HG02759 (cell line): ENCODE results near the gene PACRG.

Experiments used
- ATAC-seq: cut with Tn5 transposase; IDR thresholded peaks from one replicate; pipeline ENCODE4 v1.9.1; 2021; ENCODE audit warnings: mild to moderate bottlenecking, moderate library complexity; ENCODE audit not compliant: unreplicated experiment

PACRG gene

DNA sequence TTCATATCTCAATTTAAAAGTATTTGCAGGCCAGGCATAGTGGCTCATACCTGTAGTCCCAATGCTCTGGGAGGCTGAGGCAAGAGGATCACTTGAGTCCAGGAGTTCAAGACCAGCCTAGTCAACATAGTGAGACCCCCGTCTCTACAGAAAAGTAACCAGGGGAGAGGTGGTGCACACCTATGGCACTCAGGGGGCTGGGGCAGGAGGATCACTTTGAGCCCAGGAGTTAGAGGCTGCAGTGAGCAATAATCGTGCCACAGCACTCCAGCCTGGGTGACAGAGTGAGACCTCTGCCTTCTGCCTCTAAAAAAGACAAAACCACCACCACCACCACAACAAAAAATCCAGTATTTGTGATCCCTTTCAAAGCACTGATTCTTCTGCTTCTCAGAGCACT is 501.3 kb downstream of the PACRG start:
- no peak for ATAC-seq

DNA sequence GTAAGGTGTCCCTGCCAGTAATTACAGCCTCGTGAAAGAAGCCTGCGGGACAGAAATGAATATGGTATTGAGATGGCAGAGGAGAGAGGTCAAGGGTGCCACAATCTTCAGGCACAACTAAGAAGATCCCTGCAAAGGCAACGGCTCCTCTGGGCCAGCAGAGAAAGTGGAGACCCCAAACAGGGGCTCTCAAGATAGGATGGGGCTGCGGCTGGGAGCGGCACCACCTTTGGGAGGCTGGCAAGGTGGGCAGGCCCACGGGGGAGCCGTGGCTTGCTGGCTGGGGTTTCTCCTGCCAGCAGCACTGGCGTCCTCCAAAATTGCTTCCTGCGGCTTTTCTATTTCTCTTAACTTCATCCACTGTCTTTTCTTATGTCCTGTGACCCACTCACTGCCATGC is 503.1 kb downstream of the PACRG start:
- no peak for ATAC-seq

DNA sequence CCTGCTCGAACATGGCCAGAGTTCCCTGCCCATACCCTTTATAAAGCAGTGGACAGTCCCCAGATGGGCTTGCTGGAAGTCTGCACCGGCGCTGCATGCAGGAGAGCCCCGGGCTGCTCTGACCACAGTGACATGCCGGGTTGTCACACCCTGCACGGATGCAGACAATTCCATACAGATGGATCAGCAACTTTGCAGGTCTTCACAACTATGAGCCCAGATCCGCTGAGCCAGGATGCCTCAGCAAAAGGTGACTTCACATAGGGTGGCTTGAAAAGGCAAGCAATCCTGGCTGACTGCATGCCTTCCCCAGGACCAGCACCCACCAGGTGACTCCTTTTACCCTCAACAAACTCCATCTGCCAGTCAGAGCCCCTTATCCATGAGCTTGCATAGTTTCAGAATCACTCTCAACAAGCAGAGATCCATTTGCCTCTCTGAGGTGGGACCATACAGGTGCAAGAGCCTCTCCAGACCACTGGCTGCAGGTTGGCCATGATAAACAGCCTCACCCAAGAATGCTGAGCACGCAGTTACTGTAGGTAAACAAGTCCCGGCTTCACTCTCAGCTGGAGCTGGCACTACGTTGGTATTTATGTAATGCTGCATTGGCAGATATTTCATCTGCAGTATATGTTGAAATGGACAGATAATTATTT is 503.7 kb downstream of the PACRG start:
- no peak for ATAC-seq

DNA sequence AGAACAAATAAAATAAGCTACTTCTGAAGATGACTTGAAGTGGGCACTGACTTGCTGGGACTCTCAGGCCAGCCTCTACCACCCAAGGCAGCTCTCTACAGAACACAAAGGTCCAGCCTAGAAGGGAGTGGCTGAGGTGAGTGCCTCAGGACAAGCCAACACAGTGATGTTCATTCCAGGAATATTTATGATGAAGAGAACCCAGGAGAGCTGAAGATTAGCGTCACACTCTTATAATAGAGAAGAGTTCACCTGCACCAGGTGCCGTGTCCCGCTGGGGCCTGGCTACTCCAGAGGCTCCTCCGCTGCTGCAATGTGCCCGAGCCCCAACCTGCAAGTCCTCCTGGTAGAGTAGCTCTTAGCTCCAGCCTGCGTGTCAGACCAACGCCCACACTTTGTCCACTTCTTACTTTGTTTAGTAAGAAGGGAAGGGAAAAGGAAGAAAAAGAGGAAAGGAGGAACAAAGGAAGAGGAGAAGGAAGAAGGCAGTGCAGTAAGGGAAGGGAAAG is 504.3 kb downstream of the PACRG start:
- no peak for ATAC-seq

DNA sequence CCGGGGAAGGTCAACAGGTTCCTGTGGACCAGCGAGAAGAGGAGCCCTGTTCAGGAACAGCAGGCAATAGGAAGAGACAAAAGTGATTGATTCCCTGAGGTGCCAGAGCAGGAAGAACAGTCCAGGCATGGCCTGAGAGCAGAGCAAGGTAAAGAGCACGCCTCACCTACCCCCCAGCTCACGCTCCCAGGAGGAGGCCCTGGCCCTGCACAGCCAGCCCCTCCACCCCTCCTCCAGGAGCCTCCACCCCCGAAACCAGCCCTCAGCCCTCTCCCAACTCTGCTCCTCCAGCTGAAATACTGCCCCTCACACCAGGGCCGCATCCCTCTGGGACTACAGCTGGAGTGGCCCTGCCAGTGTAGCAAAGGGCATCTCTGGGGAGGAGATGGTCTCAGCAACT is 504.9 kb downstream of the PACRG start:
- ATAC-seq, result no peak

DNA sequence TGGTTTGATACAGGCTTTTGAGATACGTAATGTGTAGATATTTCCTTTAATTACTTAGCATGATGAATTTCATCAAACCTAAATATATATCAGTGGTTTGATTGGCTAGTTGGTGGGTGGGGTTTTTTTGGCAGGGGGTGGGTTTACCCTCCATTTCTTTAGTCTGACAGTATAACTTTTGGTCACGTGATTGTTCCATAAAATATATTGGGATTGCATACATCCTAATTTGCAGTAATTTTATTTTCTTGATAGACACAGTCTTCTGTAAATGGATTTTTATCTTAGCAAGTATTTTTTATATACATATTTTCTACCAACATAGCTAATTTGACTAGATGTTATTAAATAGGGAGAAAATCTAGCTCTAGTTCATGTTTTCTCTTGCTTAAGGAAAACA is 509.3 kb downstream of the PACRG start:
- no peak for ATAC-seq

DNA sequence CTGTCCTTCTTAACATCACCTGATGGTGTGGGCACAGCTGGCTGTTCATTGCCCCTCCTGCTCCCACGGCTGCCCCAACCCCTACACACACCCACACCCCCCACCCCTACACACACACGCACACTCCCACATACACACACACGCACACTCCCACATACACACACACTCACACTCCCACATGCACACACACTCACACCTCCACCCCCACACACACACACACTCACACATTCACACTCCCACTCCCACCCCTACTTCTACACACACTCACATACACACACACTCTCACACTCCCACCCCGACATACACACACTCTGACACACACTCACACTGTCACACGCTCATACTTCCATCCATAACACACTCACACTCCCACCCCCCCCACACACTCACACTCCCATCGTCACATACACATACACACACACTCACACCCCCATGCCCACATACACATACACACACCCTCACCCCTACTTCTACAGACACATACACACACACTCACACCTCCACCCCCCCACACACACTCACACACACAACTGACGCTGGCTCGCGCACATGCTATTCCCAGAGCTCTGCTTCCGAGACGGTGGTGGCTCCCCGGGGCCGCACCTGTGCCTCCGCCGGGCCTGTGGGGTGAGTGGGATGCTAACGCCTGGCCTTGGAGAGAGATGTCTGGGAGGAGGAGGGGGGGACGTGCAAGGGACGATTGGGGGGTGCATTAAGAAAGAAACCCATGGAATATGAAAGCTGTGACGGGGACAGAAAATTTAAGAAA is 512.0 kb downstream of the PACRG start:
- ATAC-seq, result no peak

DNA sequence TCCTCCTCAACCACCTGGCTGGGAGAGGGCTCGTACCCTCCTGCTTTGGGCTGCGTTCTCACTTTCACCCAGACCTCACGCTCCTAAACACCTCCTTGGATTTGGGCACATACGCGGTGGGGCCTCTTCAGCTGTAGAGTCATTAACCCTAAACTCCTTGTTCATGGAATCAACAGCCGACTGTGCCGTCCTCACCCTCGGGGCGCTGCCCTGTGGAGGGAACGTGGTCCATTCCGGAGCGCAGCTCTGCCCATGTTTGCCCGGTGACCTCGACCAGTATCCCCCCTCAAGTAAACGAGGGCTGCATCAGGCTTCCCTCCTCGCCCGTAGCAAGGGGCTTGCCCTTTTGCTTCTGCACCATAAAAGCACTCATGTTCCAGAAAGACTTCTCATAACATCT is 512.8 kb downstream of the PACRG start:
- ATAC-seq, result no peak

DNA sequence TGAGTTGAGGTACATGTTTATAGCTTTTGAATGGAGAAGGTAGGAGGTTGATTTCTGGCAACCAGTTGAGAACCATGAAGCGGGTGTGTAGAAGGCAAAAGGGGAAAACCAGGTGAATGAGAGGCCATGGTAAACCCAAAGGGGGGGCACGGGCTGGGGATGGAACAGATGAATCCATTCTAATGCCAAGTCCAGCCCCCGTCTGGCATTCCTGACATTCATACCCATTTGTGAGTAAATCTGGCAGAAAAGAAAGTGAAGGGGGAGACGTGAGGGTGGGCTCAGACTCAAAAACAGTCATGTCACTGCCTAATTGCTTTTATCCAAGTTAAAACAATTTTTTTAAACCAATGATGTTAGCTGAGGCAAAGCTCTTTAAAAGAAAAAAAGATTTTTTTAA is 513.9 kb downstream of the PACRG start:
- ATAC-seq, result no peak

DNA sequence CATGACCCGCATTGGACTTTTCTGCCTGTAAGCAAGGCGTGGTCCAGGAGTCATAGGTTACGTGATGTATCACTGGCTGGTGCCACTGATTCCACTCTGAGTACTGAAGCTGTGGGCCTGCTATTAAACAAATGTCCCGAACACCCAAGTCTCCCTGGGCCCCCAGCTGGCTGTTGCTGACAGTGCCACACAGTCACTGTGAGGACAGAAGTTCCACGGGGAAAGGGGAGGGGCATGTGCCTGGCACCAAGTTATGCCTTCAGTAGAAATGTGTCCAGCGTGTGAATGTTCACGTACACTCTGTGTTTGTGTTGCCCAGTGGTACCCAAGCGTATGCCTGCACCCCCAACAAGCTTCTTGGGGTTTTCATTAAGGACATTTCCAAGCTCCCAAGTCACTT is 515.3 kb downstream of the PACRG start:
- no peak for ATAC-seq

DNA sequence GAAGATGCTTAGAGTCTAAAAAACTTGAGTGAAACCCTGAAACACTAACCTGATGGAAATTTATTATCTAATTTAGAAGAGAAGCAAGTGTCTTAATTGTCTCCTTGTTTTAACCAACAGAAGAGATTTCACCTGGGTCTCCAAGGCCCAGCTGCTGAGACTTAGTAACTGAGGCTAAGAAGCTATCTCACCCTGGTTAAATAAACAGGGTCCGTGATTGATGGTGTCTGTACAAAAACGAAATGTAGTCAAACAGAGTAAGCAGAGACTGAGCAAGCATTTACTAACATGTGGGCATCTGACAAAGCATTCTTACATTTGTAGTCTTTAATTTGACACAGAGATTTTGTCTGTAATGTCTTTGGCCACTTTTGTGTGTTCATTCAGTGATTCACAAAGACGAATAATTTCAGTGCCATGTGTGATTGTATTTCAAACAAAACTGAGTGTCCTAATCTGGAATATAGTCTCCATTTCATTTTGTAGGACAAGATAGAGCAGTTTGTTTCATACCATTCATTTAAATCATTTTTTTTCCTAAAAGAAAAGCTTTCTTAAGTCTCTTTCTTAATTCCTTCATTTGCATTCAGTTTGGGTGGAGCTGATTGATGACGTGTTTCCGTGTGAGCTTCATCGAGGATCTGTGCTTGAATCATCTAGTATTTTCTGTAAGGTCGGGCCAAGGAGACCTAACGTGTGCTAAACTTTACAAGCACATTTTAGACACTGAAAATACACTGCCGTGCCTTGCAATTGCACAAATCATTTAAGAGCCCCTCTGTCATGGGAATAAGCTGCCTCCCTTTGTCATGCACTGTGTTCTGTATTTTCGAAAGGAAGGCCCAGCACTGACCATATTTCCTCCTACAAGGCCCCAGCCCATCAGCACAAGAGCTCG is 516.2 kb downstream of the PACRG start:
- ATAC-seq, result no peak

DNA sequence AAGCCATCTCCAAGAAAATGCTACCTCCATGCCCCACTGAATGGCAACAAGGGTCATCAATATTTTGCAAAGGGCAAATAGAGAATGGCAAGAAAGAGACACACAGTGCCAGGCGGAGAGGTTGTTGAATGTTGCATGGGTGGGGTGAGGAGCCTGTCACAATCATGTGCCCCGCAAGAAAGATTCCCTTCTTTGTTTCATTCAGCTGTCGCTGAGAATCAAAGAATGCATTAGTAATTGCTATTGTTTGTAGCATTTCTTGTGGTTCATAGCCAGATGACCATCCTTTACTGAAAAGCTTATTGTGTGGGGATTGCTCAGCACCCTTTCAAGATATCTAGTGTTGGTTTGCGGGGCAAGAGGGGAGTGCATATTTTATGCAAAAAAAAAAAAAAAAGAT is 520.3 kb downstream of the PACRG start:
- ATAC-seq, result no peak

DNA sequence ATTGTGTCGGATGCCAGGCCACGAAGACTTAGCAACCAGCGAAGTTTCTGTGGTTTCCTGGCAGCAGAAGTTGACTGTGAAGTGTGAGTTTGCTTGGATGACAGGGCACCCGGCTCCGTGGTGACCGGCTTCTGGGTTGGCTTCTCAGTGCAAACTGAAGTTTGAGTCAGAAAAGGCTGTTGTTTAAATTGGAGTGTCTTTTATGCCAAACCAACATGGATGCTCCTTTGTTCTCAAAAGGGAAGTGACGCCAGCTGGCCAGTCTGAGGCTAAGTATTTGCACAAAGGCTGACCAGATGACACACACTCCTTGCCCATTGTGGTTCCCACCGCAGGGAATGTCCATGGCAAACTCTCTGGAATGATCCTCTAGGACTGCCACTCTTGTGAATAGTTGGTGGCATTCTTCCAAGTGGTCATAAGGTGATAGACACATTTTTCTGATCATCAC is 521.9 kb downstream of the PACRG start:
- ATAC-seq, result no peak

DNA sequence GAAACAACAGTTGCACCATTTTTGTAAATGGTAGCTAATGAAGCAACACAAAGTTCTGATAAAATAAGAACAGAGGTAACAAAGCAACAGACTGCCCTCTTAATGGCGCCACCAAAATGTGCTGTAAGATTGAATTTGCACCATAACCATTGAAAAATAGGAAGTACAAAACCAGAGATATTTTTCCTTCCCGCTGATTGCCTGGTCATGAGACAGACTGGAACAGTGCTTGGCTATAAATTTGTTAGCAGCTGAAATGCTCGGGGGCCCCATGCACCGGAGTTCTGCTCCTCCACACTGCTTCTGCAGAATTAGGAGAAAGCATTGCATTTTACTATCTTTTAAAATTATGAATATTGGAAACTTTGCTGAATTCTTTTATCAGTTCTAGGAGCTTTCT is 522.3 kb downstream of the PACRG start:
- ATAC-seq, result no peak

DNA sequence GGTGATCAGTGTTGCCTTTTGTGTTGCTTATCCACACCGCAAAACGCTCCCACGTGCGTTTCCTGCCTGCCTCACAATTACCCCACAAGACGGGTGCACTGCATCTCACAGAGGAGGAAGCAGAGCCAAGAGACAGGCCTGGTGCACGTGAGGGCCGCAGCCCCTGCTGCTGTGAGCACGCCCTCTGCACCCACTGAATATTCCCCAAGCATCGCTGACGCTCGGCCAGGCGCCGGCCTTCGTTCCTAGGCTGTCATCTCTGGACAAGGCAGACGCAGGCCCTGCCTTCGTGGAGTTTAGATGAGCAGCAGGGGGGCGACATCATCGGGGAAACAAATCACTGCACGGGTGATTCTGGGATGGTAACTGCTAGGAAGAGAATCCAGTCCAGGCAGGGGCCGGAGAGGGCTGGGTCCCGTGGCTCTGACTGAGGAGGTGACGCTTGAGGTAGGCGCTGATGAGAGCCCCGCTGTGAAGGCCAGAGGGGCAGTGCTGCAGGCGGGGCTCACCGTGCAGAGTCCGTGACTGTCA is 524.4 kb downstream of the PACRG start:
- ATAC-seq, result no peak

DNA sequence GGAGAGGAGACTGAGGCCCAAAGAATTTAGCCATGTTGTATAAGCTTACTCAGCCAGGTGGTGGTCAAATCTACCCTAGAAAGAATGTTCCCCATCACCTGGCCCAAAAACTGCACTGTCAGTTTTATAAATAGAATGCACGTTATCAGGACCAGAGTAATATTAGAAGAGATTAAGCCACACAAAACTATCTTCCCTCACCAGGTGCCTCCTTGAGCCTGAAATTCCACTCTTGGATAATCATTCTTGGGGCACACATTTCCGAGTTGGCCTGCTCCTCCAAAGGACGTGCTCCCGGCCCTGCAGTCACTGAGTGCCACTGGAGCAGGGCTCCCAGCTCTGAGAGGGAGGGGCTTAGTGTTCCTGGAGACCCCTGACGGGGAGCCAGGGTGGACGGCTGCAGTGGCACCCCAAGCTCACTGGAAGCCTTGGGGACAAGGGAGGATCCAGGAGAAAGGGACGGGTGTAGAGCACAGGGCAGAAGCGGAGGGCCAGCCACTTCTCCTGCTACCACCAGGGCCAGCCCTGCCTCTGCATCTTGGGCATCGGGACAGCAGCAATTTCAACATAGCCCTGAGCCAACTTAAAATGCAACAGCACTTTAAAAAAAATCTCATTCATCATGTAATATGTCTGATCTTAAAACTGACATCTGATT is 525.9 kb downstream of the PACRG start:
- no peak for ATAC-seq

DNA sequence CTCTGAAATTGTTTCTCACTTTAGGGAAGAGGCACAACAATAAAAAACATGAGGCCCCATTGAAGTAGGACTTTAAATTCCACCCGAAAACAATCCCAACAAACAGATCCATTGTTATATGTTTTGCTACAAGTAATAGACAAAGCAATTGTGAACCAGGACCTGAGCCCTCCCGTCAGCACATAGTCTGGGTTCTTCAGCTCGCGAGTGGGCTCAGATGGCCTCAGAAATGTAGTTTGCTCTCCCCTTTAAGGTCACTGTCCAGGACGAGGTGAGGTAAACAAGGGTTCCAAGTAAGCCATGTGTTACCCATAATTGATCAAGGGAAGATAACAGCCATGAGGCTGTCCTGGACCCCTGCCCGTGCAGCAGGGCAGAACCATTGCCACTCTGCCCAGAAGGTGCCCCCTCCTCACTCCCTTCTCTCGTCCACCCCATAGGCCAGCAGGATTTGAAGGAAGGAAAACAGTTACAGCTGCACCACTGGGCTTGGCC is 526.6 kb downstream of the PACRG start:
- no peak for ATAC-seq

DNA sequence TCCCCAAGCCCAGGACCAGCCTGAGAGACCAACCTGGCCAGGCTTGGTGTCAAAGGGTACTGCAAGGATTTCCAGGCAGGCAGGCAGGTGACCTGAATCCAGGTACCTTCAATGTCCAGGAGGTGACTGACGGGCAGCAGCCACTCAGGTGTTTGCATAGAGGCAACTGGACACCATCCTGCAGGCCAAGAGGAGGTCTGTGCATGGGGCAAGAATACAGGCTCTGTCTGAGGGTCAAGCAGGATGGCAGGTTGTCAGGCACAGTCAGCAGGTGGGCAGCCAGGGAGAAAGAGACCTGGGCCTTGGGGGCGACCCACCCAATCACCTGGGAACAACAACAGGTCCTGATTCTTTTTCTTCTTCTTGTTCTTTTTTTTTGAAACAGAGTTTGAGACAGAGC is 527.5 kb downstream of the PACRG start:
- ATAC-seq, result no peak

DNA sequence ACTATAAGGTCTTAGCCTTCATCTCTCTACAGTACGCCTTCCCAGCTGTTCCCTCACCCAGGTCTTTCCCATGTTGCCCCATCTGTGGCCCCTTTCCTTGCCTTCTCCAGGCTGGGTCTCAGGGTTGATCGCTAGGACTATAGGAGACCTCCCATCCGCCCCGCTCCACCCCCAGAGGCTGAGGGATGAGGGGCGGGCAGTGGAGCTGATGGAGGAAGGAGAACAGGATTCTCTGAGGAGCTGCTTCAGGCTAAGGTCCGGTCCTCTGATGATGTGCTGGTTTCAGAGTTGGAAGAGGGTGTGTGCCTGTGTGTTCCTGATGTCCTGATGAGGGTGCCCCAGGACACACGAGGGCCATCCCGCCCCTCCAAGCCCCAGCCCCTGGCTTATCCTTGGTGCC is 531.9 kb downstream of the PACRG start:
- ATAC-seq, result no peak

DNA sequence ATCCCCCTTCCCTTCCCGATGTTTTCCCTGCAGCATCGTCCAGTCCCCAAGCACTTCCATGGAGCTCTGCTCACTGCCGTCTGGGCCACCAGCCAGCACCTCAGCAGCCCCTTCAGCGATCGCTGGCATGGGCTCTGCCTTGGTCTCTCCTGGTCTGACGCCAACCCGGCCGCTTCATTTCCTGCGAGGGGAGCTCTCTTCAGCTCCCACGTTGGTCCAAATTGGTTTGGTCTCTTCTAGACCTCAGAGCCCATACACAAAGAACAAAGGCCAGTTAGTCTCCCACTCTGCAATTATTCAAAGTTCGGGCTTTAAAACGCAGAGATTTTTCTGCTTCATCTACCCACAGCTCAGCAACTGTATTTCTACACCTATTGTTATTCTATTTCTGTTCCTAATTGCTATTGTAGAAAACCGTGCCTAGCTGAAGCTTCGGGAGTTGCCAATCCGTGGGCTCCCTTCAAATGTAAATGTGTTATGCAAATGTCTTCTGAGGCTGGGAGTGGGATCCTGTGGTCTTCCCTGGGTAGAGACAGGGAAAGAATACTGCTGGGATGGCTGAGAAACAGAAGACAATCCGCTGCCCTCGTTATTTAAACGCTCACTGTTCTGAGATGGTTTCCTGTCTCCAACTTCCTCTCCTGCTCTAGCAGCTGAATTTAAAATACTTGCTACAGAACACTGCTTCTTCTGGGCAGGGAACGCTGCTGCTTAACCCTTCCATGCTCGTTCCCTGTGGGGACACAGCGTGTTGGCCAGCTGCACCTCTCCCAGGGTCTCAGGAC is 532.5 kb downstream of the PACRG start:
- no peak for ATAC-seq
